ENCODE measurements around the gene SPATA2. TPM values are rescaled to one million over a fixed set of nuclear protein-coding genes. Genes with fewer than 3 reads are reported as not detected.

The SPATA2 gene
- total and polyA plus RNA-seq, 2 donors (not counting 3 experiments of a cell fraction or from before 2014, with no cell fraction given), result 4.9 to 6.1 TPM

GRCh38 chr20:49865559-49865958, 49.8 kb downstream of the SPATA2 start:
- BruUV-seq (replicated peaks), result no TSS peak
- peaks cover 0 to 3% of the 10 kb centered on the region in 2 experiments for H3K36me3 ChIP-seq (ENCODE audit: control insufficient read depth in 2 of 2, extremely low read depth in 1 of 2, insufficient read depth in 2 of 2, low read length in 2 of 2)
- no peak overlapping the region for H3K9ac ChIP-seq (replicated peaks; ENCODE audit: extremely low read depth, insufficient read depth, low read length)
- no peak overlapping the region for H3K4me2 ChIP-seq (ENCODE audit: insufficient read depth, low read length)
- dilution Hi-C loops (cut with MboI; ENCODE audit: extremely low pct_ligation_motif_present, low sequenced_read_pairs), result no loop called here
- H3K9me1 ChIP-seq (replicated peaks; ENCODE audit: control insufficient read depth, extremely low read depth, insufficient read depth, low read length), result no peaks in the 10 kb centered on the region
- H4K20me1 ChIP-seq (replicated peaks; ENCODE audit: control insufficient read depth, extremely low read depth, insufficient read depth, low read length), result no peaks in the 10 kb centered on the region
- H3K79me2 ChIP-seq (ENCODE audit: control insufficient read depth, insufficient read depth, low read length), result no peaks in the 10 kb centered on the region
- intact Hi-C loops (cut with micrococcal nuclease), result no loop called here
- POLR2A ChIA-PET, result no interaction called here
- CTCF ChIA-PET, result interaction anchor here (0.6 to 3.7 kb wide), 3 partner anchors 15 to 206 kb away, joined by 3 to 17 read pairs (median 3); no protein-coding TSS in a partner anchor
- no peak overlapping the region for H3K4me3 ChIP-seq (replicated peaks in 1 of 3; ENCODE audit: insufficient read depth in 1 of 3, low read depth in 1 of 3, low read length in 3 of 3)
- H3K27me3 ChIP-seq (ENCODE audit: control insufficient read depth in 2 of 2, insufficient read depth in 2 of 2, low read length in 2 of 2), result no peaks in the 10 kb centered on the region
- DNase-seq (ENCODE audit: low read depth, low spot score) (no peak), FAIRE-seq (no peak)
- H3K4me1 ChIP-seq (ENCODE audit: control insufficient read depth, extremely low read depth, insufficient read depth, low read length), result no peaks in the 10 kb centered on the region
- H3K27ac ChIP-seq (ENCODE audit: insufficient read depth, low read depth, low read length), result no peak overlapping the region
- TF ChIP-seq MAX (IDR thresholded peaks at IDR 0.05; ENCODE audit: insufficient read depth, insufficient read length) (no peak), POLR2A (IDR thresholded peaks at IDR 0.05; ENCODE audit: low read depth, low read length) (no peak), EZH2 (IDR thresholded peaks at IDR 0.05; ENCODE audit: borderline replicate concordance, low read depth, low read length, severe bottlenecking) (no peak), GATA2 (IDR thresholded peaks at IDR 0.05; ENCODE audit: insufficient read depth, insufficient read length, low read depth, low read length) (no peak), MYC (IDR thresholded peaks at IDR 0.05; ENCODE audit: low read depth, low read length) (no peak)
- no peaks in the 10 kb centered on the region for H3K9me3 ChIP-seq (replicated peaks; ENCODE audit: control insufficient read depth, insufficient read depth, low read length)
- H2AFZ ChIP-seq (ENCODE audit: low read depth, low read length), result no peak overlapping the region

- FAIRE-seq, result peak; percentile 24
- no peak for DNase-seq (ENCODE audit: low read depth, low spot score)
- Histone ChIP-seq H3K4me2 (ENCODE audit: insufficient read depth, low read length) (no peak overlapping the region), H2AFZ (ENCODE audit: low read depth, low read length) (no peak overlapping the region), H4K20me1 (replicated peaks; ENCODE audit: control insufficient read depth, extremely low read depth, insufficient read depth, low read length) (no peaks in the 10 kb centered on the region), H3K9ac (replicated peaks; ENCODE audit: extremely low read depth, insufficient read depth, low read length) (no peak overlapping the region), H3K27ac (ENCODE audit: insufficient read depth, low read depth, low read length) (no peak overlapping the region), H3K9me1 (replicated peaks; ENCODE audit: control insufficient read depth, extremely low read depth, insufficient read depth, low read length) (no peaks in the 10 kb centered on the region), H3K4me3 (replicated peaks in 1 of 3; ENCODE audit: insufficient read depth in 1 of 3, low read depth in 1 of 3, low read length in 3 of 3) (no peak overlapping the region), H3K9me3 (replicated peaks; ENCODE audit: control insufficient read depth, insufficient read depth, low read length) (no peaks in the 10 kb centered on the region), H3K36me3 (ENCODE audit: control insufficient read depth in 2 of 2, extremely low read depth in 1 of 2, insufficient read depth in 2 of 2, low read length in 2 of 2) (peaks cover 0 to 5% of the 10 kb centered on the region in 2 experiments), H3K79me2 (ENCODE audit: control insufficient read depth, insufficient read depth, low read length) (no peaks in the 10 kb centered on the region), H3K4me1 (ENCODE audit: control insufficient read depth, extremely low read depth, insufficient read depth, low read length) (no peaks in the 10 kb centered on the region), H3K27me3 (ENCODE audit: control insufficient read depth in 2 of 2, insufficient read depth in 2 of 2, low read length in 2 of 2) (no peaks in the 10 kb centered on the region)
- ChIA-PET POLR2A (no interaction called here), CTCF (no interaction called here)
- intact Hi-C loops (cut with micrococcal nuclease), result no loop called here
- dilution Hi-C loops (cut with MboI; ENCODE audit: extremely low pct_ligation_motif_present, low sequenced_read_pairs), result no loop called here
- TF ChIP-seq CTCF (IDR thresholded peaks at IDR 0.05; ENCODE audit: extremely low read depth in 1 of 2, insufficient read depth in 1 of 2, low read depth in 1 of 2, low read length in 2 of 2) (no peak), JUN (IDR thresholded peaks at IDR 0.05; ENCODE audit: borderline replicate concordance, insufficient read depth, insufficient read length, low read depth) (no peak), FOS (IDR thresholded peaks at IDR 0.05; ENCODE audit: borderline replicate concordance, insufficient read depth, low read length) (no peak), POLR2AphosphoS5 (IDR thresholded peaks at IDR 0.05; ENCODE audit: insufficient read depth, low read depth, low read length) (no peak), MAX (IDR thresholded peaks at IDR 0.05; ENCODE audit: insufficient read depth, insufficient read length) (no peak), POLR2A (IDR thresholded peaks at IDR 0.05; ENCODE audit: low read depth, low read length) (no peak), EZH2 (IDR thresholded peaks at IDR 0.05; ENCODE audit: borderline replicate concordance, low read depth, low read length, severe bottlenecking) (no peak), MYC (IDR thresholded peaks at IDR 0.05; ENCODE audit: low read depth, low read length) (no peak), GATA2 (IDR thresholded peaks at IDR 0.05; ENCODE audit: insufficient read depth, insufficient read length, low read depth, low read length) (no peak)
- no TSS peak for BruUV-seq (replicated peaks)
These were observed 51.7 kb downstream of the SPATA2 start for GRCh38 chr20:49863666-49864065.

Measured in endothelial cell of umbilical vein (primary cell).